HCT116 (cell line): ENCODE results near the gene MIB2. TPM values are rescaled to one million over a fixed set of nuclear protein-coding genes. Genes with fewer than 3 reads are reported as not detected.

Experiments
- ATAC-seq: fragments of 200-7000 bp; cut with Tn5 transposase; 2 replicates; pipeline ENCODE4 v1.9.1; 2020; ENCODE audit warnings: mild to moderate bottlenecking, moderate library complexity
- BruUV-seq: library from RNA; stranded (reverse); fragments of 400-500 nt; replicated peaks from 2 replicates; lab custom pipeline; 2021; lab: Mats Ljungman, UMichigan
- CTCF ChIA-PET: fragments of 300-600 bp; sonication (Branson Sonifier 250); formaldehyde crosslinking; loops from one replicate; lab custom pipeline; 2021; ENCODE audit warnings: antibody characterized with exemption; lab: Charles Lee
- POLR2A ChIA-PET: fragments of 300-600, 350-600 bp; sonication (Branson Sonifier 250); formaldehyde crosslinking; loops from one replicate; lab custom pipeline; 2021; ENCODE audit warnings: antibody characterized with exemption; lab: Charles Lee
- RAD21 ChIA-PET, 2 experiments: fragments of 300-600 bp; sonication (Branson Sonifier 250); formaldehyde crosslinking; loops; one replicate each; lab custom pipeline; 2023; ENCODE audit warnings: low total read pairs in 2 of 2; ENCODE audit not compliant: uncharacterized antibody in 2 of 2, unreplicated experiment in 2 of 2, low non-redundant PET in 1 of 2; lab: Charles Lee
- DNase-seq: peaks from one replicate; pipeline ENCODE4 v3.0.0-alpha.2; 2010; ENCODE audit warnings: low read depth, low spot score
- H2AFZ ChIP-seq: fragments of 200-600 bp; shearing (Covaris generic), sonication (generic); 2 replicates; pipeline ENCODE4 v1.6.1; 2017; ENCODE audit warnings: low read depth, mixed run types, mixed read lengths, antibody characterized with exemption, low read length; ENCODE audit not compliant: poor library complexity, severe bottlenecking
- H3K27ac ChIP-seq: 2 replicates; pipeline ENCODE4 v1.5.1; 2012; ENCODE audit warnings: low read depth, low read length
- H3K27me3 ChIP-seq: fragments of 200-600 bp; sonication (generic); 2 replicates; pipeline ENCODE4 v1.6.1; 2016; ENCODE audit warnings: mixed run types, low read length, mixed read lengths; ENCODE audit not compliant: insufficient read depth
- H3K36me3 ChIP-seq, 2 experiments: fragments of 200-500 bp in 1 of 2; fragments of 200-600 bp in 1 of 2; sonication (Bioruptor generic) in 1 of 2; sonication (generic) in 1 of 2; 2 replicates each; pipeline versions ENCODE4 v1.5.1 to v1.6.1; 2014 to 2016; ENCODE audit warnings: low read length in 2 of 2, inconsistent platforms in 1 of 2, mixed read lengths in 1 of 2, mixed run types in 1 of 2; ENCODE audit not compliant: insufficient read depth in 2 of 2, control insufficient read depth in 1 of 2
- H3K4me1 ChIP-seq, 2 experiments: fragments of 200-600 bp in 1 of 2; sonication (generic) in 1 of 2; 2 replicates each; pipeline versions ENCODE4 v1.5.1 to v1.6.1; 2012 to 2017; ENCODE audit warnings: low read length in 2 of 2, inconsistent platforms in 1 of 2, mild to moderate bottlenecking in 1 of 2, mixed read lengths in 1 of 2, mixed run types in 1 of 2, moderate library complexity in 1 of 2; ENCODE audit not compliant: insufficient read depth in 2 of 2, control insufficient read depth in 1 of 2
- H3K4me2 ChIP-seq: fragments of 200-600 bp; sonication (generic); 2 replicates; pipeline ENCODE4 v1.6.1; 2017; ENCODE audit warnings: mixed run types, low read length, mixed read lengths
- H3K4me3 ChIP-seq, 2 experiments: fragments of 200-600 bp in 1 of 2; sonication (generic) in 1 of 2; replicated peaks in 1 of 2; 2 replicates each; pipeline ENCODE4 v1.5.1; 2011 to 2016; ENCODE audit warnings: low read length in 2 of 2, control low read depth in 1 of 2, low read depth in 1 of 2, mild to moderate bottlenecking in 1 of 2, mixed read lengths in 1 of 2, mixed run types in 1 of 2
- H3K79me2 ChIP-seq: fragments of 200-600 bp; sonication (generic); 2 replicates; pipeline ENCODE4 v1.6.1; 2017; ENCODE audit warnings: mild to moderate bottlenecking, mixed run types, low read length, moderate library complexity, mixed read lengths; ENCODE audit not compliant: insufficient read depth
- H3K9ac ChIP-seq: fragments of 200-600 bp; sonication (generic); 2 replicates; pipeline ENCODE4 v1.6.1; 2016; ENCODE audit warnings: low read length, mixed read lengths
- H3K9me2 ChIP-seq: fragments of 200-600 bp; sonication (generic), shearing (Covaris generic); 2 replicates; pipeline ENCODE4 v1.6.1; 2017; ENCODE audit warnings: mixed run types, mild to moderate bottlenecking, moderate library complexity; ENCODE audit not compliant: insufficient read depth
- H3K9me3 ChIP-seq, 2 experiments: fragments of 200-500 bp in 1 of 2; fragments of 200-600 bp in 1 of 2; sonication (Bioruptor generic) in 1 of 2; sonication (generic) in 1 of 2; 2 replicates each; pipeline ENCODE4 v1.6.1; 2014 to 2017; ENCODE audit warnings: low read length in 2 of 2, mixed read lengths in 2 of 2, inconsistent platforms in 1 of 2, low read depth in 1 of 2, mild to moderate bottlenecking in 1 of 2, mixed run types in 1 of 2, moderate library complexity in 1 of 2; ENCODE audit not compliant: control insufficient read depth in 1 of 2, insufficient read depth in 1 of 2
- H4K20me1 ChIP-seq: fragments of 200-600 bp; sonication (generic), shearing (Covaris generic); 2 replicates; pipeline ENCODE4 v1.6.1; 2017; ENCODE audit warnings: mixed run types, mild to moderate bottlenecking, moderate library complexity; ENCODE audit not compliant: insufficient read depth
- CBX3 ChIP-seq: IDR thresholded peaks from 2 replicates; pipeline ENCODE4 v1.6.1; 2012; ENCODE audit warnings: low read depth
- CEBPB ChIP-seq: IDR thresholded peaks from 2 replicates; pipeline ENCODE4 v1.6.1; 2012; ENCODE audit warnings: low read depth
- EGR1 ChIP-seq: IDR thresholded peaks from 2 replicates; pipeline ENCODE4 v1.6.1; 2012; ENCODE audit warnings: low read depth
- ELF1 ChIP-seq: IDR thresholded peaks from 2 replicates; pipeline ENCODE4 v1.6.1; 2012; ENCODE audit warnings: low read depth, borderline replicate concordance
- EZH2phosphoT487 ChIP-seq: fragments of 200-600 bp; IDR thresholded peaks from 2 replicates; pipeline ENCODE4 v1.6.1; 2018; ENCODE audit warnings: antibody characterized with exemption, borderline replicate concordance
- FOSL1 ChIP-seq: IDR thresholded peaks from 2 replicates; pipeline ENCODE4 v1.6.1; 2012; ENCODE audit warnings: low read depth
- MAX ChIP-seq: IDR thresholded peaks from 2 replicates; pipeline ENCODE4 v1.6.1; 2012
- SIN3A ChIP-seq: IDR thresholded peaks from 2 replicates; pipeline ENCODE4 v1.6.1; 2012; ENCODE audit warnings: low read depth
- SP1 ChIP-seq: IDR thresholded peaks from 2 replicates; pipeline ENCODE4 v1.6.1; 2012; ENCODE audit warnings: low read depth
- SRF ChIP-seq: IDR thresholded peaks from 2 replicates; pipeline ENCODE4 v1.6.1; 2012; ENCODE audit warnings: low read depth
- TCF7L2 ChIP-seq: IDR thresholded peaks from 2 replicates; pipeline ENCODE4 v1.7.0; 2011; ENCODE audit warnings: borderline replicate concordance, inconsistent platforms; ENCODE audit not compliant: insufficient read depth, insufficient read length; ENCODE audit errors: extremely low read depth
- YY1 ChIP-seq: IDR thresholded peaks from 2 replicates; pipeline ENCODE4 v1.6.1; 2011; ENCODE audit warnings: low read length, low read depth, moderate library complexity, mild to moderate bottlenecking; ENCODE audit not compliant: insufficient replicate concordance; ENCODE audit errors: extremely low read depth
- ZBTB33 ChIP-seq: IDR thresholded peaks from 2 replicates; pipeline ENCODE4 v1.6.1; 2011; ENCODE audit warnings: mild to moderate bottlenecking, low read length, moderate library complexity; ENCODE audit not compliant: insufficient replicate concordance; ENCODE audit errors: extremely low read depth
- ZFX ChIP-seq: fragments of 450-650 bp; IDR thresholded peaks from 2 replicates; pipeline ENCODE4 v1.6.1; 2017
- ZNF274 ChIP-seq: fragments of 200-500 bp; sonication (Bioruptor generic); IDR thresholded peaks from 2 replicates; pipeline ENCODE4 v1.6.1; 2014; ENCODE audit warnings: mild to moderate bottlenecking, low read depth, low read length, inconsistent platforms
- intact Hi-C: fragments of 100-400 bp; cut with micrococcal nuclease; formaldehyde crosslinking; loops from 2 replicates; pipeline ENCODE4 v1.10.0; 2022
- total RNA-seq: library from RNA; stranded (reverse); gene quantifications from one replicate; pipeline ENCODE4 v1.2.1, GENCODE V29; 2021; ENCODE audit not compliant: unreplicated experiment
- TF ChIP-seq, protein P1 (sequence below): IDR thresholded peaks from 2 replicates; pipeline ENCODE4 v1.6.1; 2012; ENCODE audit warnings: low read depth
- TF ChIP-seq, protein P2 (sequence below), 3 experiments: fragments of 200-600 bp in 1 of 3; sonication (generic) in 1 of 3; IDR thresholded peaks in 2 of 3; conservative IDR thresholded peaks in 1 of 3; 2 replicates each; pipeline ENCODE4 v1.5.1; 2012 to 2017; ENCODE audit warnings: low read depth in 2 of 3, low read length in 2 of 3, antibody characterized with exemption in 1 of 3, borderline replicate concordance in 1 of 3, control low read depth in 1 of 3, mild to moderate bottlenecking in 1 of 3, mixed read lengths in 1 of 3, mixed run types in 1 of 3, moderate library complexity in 1 of 3; ENCODE audit not compliant: insufficient read depth in 1 of 3
- TF ChIP-seq, protein P3 (sequence below): IDR thresholded peaks from 2 replicates; pipeline ENCODE4 v1.6.1; 2012

Gene MIB2
- total RNA-seq, 1 experiment from 2014 or later: 194 TPM

- no peaks in the 10 kb centered on the region for H4K20me1 ChIP-seq
Measured at GRCh38 chr1:1620433-1621139, 5.3 kb downstream of the MIB2 start.

More at GRCh38 chr1:1620433-1621139, 5.3 kb downstream of the MIB2 start:
- ChIA-PET CTCF (interaction anchor here (2.1 kb wide), 1 partner anchor 8 kb away, joined by 5 read pairs; no protein-coding TSS in a partner anchor), POLR2A (no interaction called here), RAD21 (no interaction called here)
- no peak for ATAC-seq
- no peaks in the 10 kb centered on the region for H3K27me3 ChIP-seq
- intact Hi-C loops: no loop called here
- no peaks in the 10 kb centered on the region for H3K9me3 ChIP-seq
- H3K4me3 ChIP-seq: no peak overlapping the region
- BruUV-seq: no TSS peak
- H3K36me3 ChIP-seq: peaks cover 0 to 3% of the 10 kb centered on the region in 2 experiments; a peak in 1 of 4 replicates
- no peaks in the 10 kb centered on the region; the same call in 1 of the 2 replicates for H3K79me2 ChIP-seq
- no peak overlapping the region for H3K27ac ChIP-seq
- peaks cover 7 to 20% of the 10 kb centered on the region in 2 experiments; a peak in 2 of 4 replicates for H3K4me1 ChIP-seq
- H3K9ac ChIP-seq: no peak overlapping the region
- DNase-seq: no peak
- TF ChIP-seq SRF (no peak), SP1 (no peak), ZFX (no peak), CEBPB (no peak), ZBTB33 (no peak), ZNF274 (no peak), FOSL1 (no peak), EGR1 (no peak), CBX3 (no peak), YY1 (no peak), EZH2phosphoT487 (no peak), SIN3A (no peak), MAX (no peak), TCF7L2 (no peak), ELF1 (no peak)
- TF ChIP-seq, protein P1, sequence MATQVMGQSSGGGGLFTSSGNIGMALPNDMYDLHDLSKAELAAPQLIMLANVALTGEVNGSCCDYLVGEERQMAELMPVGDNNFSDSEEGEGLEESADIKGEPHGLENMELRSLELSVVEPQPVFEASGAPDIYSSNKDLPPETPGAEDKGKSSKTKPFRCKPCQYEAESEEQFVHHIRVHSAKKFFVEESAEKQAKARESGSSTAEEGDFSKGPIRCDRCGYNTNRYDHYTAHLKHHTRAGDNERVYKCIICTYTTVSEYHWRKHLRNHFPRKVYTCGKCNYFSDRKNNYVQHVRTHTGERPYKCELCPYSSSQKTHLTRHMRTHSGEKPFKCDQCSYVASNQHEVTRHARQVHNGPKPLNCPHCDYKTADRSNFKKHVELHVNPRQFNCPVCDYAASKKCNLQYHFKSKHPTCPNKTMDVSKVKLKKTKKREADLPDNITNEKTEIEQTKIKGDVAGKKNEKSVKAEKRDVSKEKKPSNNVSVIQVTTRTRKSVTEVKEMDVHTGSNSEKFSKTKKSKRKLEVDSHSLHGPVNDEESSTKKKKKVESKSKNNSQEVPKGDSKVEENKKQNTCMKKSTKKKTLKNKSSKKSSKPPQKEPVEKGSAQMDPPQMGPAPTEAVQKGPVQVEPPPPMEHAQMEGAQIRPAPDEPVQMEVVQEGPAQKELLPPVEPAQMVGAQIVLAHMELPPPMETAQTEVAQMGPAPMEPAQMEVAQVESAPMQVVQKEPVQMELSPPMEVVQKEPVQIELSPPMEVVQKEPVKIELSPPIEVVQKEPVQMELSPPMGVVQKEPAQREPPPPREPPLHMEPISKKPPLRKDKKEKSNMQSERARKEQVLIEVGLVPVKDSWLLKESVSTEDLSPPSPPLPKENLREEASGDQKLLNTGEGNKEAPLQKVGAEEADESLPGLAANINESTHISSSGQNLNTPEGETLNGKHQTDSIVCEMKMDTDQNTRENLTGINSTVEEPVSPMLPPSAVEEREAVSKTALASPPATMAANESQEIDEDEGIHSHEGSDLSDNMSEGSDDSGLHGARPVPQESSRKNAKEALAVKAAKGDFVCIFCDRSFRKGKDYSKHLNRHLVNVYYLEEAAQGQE: no peak
- TF ChIP-seq, protein P2, sequence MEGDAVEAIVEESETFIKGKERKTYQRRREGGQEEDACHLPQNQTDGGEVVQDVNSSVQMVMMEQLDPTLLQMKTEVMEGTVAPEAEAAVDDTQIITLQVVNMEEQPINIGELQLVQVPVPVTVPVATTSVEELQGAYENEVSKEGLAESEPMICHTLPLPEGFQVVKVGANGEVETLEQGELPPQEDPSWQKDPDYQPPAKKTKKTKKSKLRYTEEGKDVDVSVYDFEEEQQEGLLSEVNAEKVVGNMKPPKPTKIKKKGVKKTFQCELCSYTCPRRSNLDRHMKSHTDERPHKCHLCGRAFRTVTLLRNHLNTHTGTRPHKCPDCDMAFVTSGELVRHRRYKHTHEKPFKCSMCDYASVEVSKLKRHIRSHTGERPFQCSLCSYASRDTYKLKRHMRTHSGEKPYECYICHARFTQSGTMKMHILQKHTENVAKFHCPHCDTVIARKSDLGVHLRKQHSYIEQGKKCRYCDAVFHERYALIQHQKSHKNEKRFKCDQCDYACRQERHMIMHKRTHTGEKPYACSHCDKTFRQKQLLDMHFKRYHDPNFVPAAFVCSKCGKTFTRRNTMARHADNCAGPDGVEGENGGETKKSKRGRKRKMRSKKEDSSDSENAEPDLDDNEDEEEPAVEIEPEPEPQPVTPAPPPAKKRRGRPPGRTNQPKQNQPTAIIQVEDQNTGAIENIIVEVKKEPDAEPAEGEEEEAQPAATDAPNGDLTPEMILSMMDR (IDR thresholded peaks at IDR 0.05 in 2 of 3, conservative IDR thresholded peaks at IDR 0.05 in 1 of 3; ENCODE audit: borderline replicate concordance in 1 of 3, insufficient read depth in 1 of 3, low read depth in 2 of 3, low read length in 2 of 3): no peak
- TF ChIP-seq, protein P3, sequence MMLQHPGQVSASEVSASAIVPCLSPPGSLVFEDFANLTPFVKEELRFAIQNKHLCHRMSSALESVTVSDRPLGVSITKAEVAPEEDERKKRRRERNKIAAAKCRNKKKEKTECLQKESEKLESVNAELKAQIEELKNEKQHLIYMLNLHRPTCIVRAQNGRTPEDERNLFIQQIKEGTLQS: no peak
- no peak overlapping the region for H2AFZ ChIP-seq
- H3K9me2 ChIP-seq: no peaks in the 10 kb centered on the region
- H3K4me2 ChIP-seq: no peak overlapping the region
